ENCODE results near the gene LETM1.
A peak's percentile ranks its signal among the peaks of the same experiment; 100 is the strongest.

Gene LETM1

GRCh38 chr4:1823545-1823932 lies 32.4 kb downstream of the LETM1 start:
- no peak for DNase-seq

GRCh38 chr4:1822568-1823544 lies 33.1 kb downstream of the LETM1 start:
- no peak for DNase-seq

GRCh38 chr4:1821679-1822567 lies 34.0 kb downstream of the LETM1 start:
- DNase-seq, result no peak

GRCh38 chr4:1819816-1820215 lies 36.1 kb downstream of the LETM1 start:
- no peak for DNase-seq

GRCh38 chr4:1819284-1819683 lies 36.7 kb downstream of the LETM1 start:
- no peak for DNase-seq

- DNase-seq, result no peak
Measured at GRCh38 chr4:1815997-1816860, 39.7 kb downstream of the LETM1 start.

GRCh38 chr4:1815096-1815996 lies 40.6 kb downstream of the LETM1 start:
- no peak for DNase-seq

- DNase-seq, result no peak
Measured at GRCh38 chr4:1814453-1814852, 41.5 kb downstream of the LETM1 start.

GRCh38 chr4:1813915-1814314 lies 42.0 kb downstream of the LETM1 start:
- DNase-seq, result no peak

- no peak for DNase-seq
Measured at GRCh38 chr4:1813231-1813630, 42.7 kb downstream of the LETM1 start.

- no peak for DNase-seq
Measured at GRCh38 chr4:1812720-1813119, 43.2 kb downstream of the LETM1 start.

- no peak for DNase-seq
Measured at GRCh38 chr4:1810765-1811164, 45.2 kb downstream of the LETM1 start.

GRCh38 chr4:1809754-1810502 lies 46.0 kb downstream of the LETM1 start:
- DNase-seq, result peak; percentile 54

- DNase-seq, result no peak
Measured at GRCh38 chr4:1808851-1809753, 46.9 kb downstream of the LETM1 start.

GRCh38 chr4:1808396-1808795 lies 47.6 kb downstream of the LETM1 start:
- DNase-seq, result no peak

GRCh38 chr4:1807332-1807777 lies 48.6 kb downstream of the LETM1 start:
- no peak for DNase-seq

- DNase-seq, result no peak
Measured at GRCh38 chr4:1806596-1807331, 49.2 kb downstream of the LETM1 start.

- DNase-seq, result no peak
Measured at GRCh38 chr4:1806223-1806564, 49.8 kb downstream of the LETM1 start.
